Measurements from ENCODE around the gene CDCA4. TPM values are rescaled to one million over a fixed set of nuclear protein-coding genes. Genes with fewer than 3 reads are reported as not detected.

CDCA4 gene
- total RNA-seq, 1 experiment from 2014 or later = 41.4 TPM

DNA sequence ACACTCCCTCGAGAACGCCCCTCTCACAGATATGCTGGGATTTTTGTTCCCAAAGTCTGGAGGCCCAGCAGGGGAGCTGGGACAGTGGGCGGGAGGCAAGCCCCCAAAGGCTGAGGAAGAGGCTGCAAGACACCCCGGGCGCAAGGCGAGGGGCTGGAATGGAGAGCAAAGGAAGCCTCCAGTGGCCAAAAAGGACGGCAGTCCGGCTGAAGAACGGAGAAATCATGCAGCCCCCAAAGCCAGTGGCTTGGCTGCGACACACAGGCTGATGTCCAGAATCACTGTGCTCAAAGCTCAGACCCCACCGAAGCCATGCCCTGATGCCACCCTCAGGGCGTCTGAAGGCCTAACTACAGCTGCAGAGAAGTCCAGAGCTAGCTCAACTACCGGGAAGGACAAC, 24.4 kb downstream of the CDCA4 start:
- no TSS peak for BruUV-seq (replicated peaks)
- Mint-ChIP-seq H3K4me1 (ENCODE audit: low read depth, unreplicated experiment) (no peaks in the 10 kb centered on the region), H3K9me3 (ENCODE audit: unreplicated experiment) (peaks cover 10% of the 10 kb centered on the region), H3K4me3 (ENCODE audit: unreplicated experiment) (no peak overlapping the region), H3K27me3 (ENCODE audit: insufficient read depth, unreplicated experiment) (no peaks in the 10 kb centered on the region), H3K27ac (ENCODE audit: unreplicated experiment) (no peak overlapping the region), H3K36me3 (ENCODE audit: insufficient read depth, unreplicated experiment) (peaks cover 15% of the 10 kb centered on the region)
- no peaks in the 10 kb centered on the region for H3K27me3 ChIP-seq (replicated peaks; ENCODE audit: control insufficient read depth, insufficient read depth, low read length)
- CTCF ChIA-PET = no interaction called here
- POLR2A ChIA-PET = no interaction called here
- no peak overlapping the region for H3K4me3 ChIP-seq (ENCODE audit: low read depth, low read length)
- H3K9me3 ChIP-seq = no peaks in the 10 kb centered on the region
- TF ChIP-seq, protein P1, sequence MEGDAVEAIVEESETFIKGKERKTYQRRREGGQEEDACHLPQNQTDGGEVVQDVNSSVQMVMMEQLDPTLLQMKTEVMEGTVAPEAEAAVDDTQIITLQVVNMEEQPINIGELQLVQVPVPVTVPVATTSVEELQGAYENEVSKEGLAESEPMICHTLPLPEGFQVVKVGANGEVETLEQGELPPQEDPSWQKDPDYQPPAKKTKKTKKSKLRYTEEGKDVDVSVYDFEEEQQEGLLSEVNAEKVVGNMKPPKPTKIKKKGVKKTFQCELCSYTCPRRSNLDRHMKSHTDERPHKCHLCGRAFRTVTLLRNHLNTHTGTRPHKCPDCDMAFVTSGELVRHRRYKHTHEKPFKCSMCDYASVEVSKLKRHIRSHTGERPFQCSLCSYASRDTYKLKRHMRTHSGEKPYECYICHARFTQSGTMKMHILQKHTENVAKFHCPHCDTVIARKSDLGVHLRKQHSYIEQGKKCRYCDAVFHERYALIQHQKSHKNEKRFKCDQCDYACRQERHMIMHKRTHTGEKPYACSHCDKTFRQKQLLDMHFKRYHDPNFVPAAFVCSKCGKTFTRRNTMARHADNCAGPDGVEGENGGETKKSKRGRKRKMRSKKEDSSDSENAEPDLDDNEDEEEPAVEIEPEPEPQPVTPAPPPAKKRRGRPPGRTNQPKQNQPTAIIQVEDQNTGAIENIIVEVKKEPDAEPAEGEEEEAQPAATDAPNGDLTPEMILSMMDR (IDR thresholded peaks at IDR 0.05; ENCODE audit: insufficient read depth in 1 of 2, low read depth in 1 of 2, low read length in 1 of 2, severe bottlenecking in 1 of 2, unreplicated experiment in 1 of 2) = no peak
- H3K4me1 ChIP-seq = no peaks in the 10 kb centered on the region
- no peak for DNase-seq
- intact Hi-C loops (cut with micrococcal nuclease; ENCODE audit: unreplicated experiment) = no loop called here
- H3K36me3 ChIP-seq (ENCODE audit: control insufficient read depth, insufficient read depth, low read length) = no peaks in the 10 kb centered on the region

DNA sequence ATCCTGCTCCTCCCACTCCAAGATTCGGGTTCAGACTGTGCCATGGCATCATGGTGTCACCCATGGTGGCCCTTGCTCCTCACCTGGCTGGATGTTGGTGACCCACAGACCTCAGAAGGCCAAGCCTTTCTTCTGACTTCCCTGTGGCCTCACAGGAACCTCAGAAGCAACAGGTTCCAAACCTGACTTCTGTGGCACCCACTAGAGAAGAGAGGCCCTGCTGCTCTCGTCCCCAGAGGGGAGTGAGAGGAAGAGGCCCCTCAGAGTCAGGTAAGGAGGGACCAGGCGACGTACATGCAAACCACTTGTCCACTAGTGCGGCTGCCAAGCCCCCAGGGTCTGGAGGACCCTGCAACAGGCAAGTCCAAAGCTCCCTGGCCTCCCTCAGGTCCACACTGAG, 24.9 kb downstream of the CDCA4 start:
- H3K9me3 Mint-ChIP-seq (ENCODE audit: unreplicated experiment) = peaks cover 10% of the 10 kb centered on the region
- no TSS peak for BruUV-seq (replicated peaks)

DNA sequence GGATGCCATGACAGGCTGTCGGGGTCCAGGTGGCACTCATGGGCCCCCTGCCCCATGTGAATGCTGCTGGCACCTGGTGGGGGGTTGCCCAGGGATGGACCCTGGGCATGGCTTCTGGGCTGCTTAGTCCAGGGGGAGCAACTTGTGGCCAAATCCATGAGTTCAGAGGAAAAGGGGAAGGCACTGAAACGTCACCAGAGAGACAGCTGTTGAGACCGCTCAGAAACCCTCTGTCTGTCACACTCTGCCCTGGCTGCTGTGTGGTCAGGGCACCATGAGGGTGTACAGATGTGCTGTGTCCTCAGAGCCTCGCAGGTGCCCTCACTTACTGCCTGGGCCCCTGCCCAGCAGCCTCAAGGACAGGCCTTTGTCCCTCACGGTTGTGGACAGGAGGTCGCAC, 25.9 kb downstream of the CDCA4 start:
- H3K27me3 Mint-ChIP-seq (ENCODE audit: insufficient read depth, unreplicated experiment) = no peaks in the 10 kb centered on the region
- TF ChIP-seq, protein P1 (IDR thresholded peaks at IDR 0.05; ENCODE audit: insufficient read depth in 1 of 2, low read depth in 1 of 2, low read length in 1 of 2, severe bottlenecking in 1 of 2, unreplicated experiment in 1 of 2) = no peak
- POLR2A ChIA-PET = no interaction called here

More for the DNA sequence above, 24.9 kb downstream of the CDCA4 start:
- ChIA-PET POLR2A (no interaction called here), CTCF (no interaction called here)
- Mint-ChIP-seq H3K36me3 (ENCODE audit: insufficient read depth, unreplicated experiment) (peaks cover 15% of the 10 kb centered on the region), H3K4me3 (ENCODE audit: unreplicated experiment) (no peak overlapping the region), H3K4me1 (ENCODE audit: low read depth, unreplicated experiment) (no peaks in the 10 kb centered on the region), H3K27ac (ENCODE audit: unreplicated experiment) (no peak overlapping the region), H3K27me3 (ENCODE audit: insufficient read depth, unreplicated experiment) (no peaks in the 10 kb centered on the region)
- H3K9me3 ChIP-seq = no peaks in the 10 kb centered on the region
- TF ChIP-seq, protein P1 (IDR thresholded peaks at IDR 0.05; ENCODE audit: insufficient read depth in 1 of 2, low read depth in 1 of 2, low read length in 1 of 2, severe bottlenecking in 1 of 2, unreplicated experiment in 1 of 2) = no peak
- H3K27me3 ChIP-seq (replicated peaks; ENCODE audit: control insufficient read depth, insufficient read depth, low read length) = no peaks in the 10 kb centered on the region
- H3K4me3 ChIP-seq (ENCODE audit: low read depth, low read length) = no peak overlapping the region
- intact Hi-C loops (cut with micrococcal nuclease; ENCODE audit: unreplicated experiment) = no loop called here
- no peaks in the 10 kb centered on the region for H3K4me1 ChIP-seq
- no peaks in the 10 kb centered on the region for H3K36me3 ChIP-seq (ENCODE audit: control insufficient read depth, insufficient read depth, low read length)
- DNase-seq = no peak

More for the DNA sequence above, 25.9 kb downstream of the CDCA4 start:
- Mint-ChIP-seq H3K27ac (ENCODE audit: unreplicated experiment) (no peak overlapping the region), H3K9me3 (ENCODE audit: unreplicated experiment) (peaks cover 8% of the 10 kb centered on the region), H3K4me1 (ENCODE audit: low read depth, unreplicated experiment) (no peaks in the 10 kb centered on the region), H3K4me3 (ENCODE audit: unreplicated experiment) (no peak overlapping the region), H3K36me3 (ENCODE audit: insufficient read depth, unreplicated experiment) (peaks cover 19% of the 10 kb centered on the region)
- H3K36me3 ChIP-seq (ENCODE audit: control insufficient read depth, insufficient read depth, low read length) = no peaks in the 10 kb centered on the region
- H3K9me3 ChIP-seq = no peaks in the 10 kb centered on the region
- no peak for DNase-seq
- intact Hi-C loops (cut with micrococcal nuclease; ENCODE audit: unreplicated experiment) = no loop called here
- CTCF ChIA-PET = interaction anchor here (0.6 to 0.7 kb wide), 2 partner anchors 26 to 683 kb away, joined by 3 read pairs; no protein-coding TSS in a partner anchor
- no peak overlapping the region for H3K4me3 ChIP-seq (ENCODE audit: low read depth, low read length)
- no peaks in the 10 kb centered on the region for H3K4me1 ChIP-seq
- no peaks in the 10 kb centered on the region for H3K27me3 ChIP-seq (replicated peaks; ENCODE audit: control insufficient read depth, insufficient read depth, low read length)
- BruUV-seq (replicated peaks) = no TSS peak
